ENCODE results near the gene SCOC. TPM values are rescaled to one million over a fixed set of nuclear protein-coding genes. Genes with fewer than 3 reads are reported as not detected.
A peak's percentile ranks its signal among the peaks of the same experiment; 100 is the strongest.

The SCOC gene
- 54.3 and 55.1 TPM in 2 replicates for total RNA-seq

DNA sequence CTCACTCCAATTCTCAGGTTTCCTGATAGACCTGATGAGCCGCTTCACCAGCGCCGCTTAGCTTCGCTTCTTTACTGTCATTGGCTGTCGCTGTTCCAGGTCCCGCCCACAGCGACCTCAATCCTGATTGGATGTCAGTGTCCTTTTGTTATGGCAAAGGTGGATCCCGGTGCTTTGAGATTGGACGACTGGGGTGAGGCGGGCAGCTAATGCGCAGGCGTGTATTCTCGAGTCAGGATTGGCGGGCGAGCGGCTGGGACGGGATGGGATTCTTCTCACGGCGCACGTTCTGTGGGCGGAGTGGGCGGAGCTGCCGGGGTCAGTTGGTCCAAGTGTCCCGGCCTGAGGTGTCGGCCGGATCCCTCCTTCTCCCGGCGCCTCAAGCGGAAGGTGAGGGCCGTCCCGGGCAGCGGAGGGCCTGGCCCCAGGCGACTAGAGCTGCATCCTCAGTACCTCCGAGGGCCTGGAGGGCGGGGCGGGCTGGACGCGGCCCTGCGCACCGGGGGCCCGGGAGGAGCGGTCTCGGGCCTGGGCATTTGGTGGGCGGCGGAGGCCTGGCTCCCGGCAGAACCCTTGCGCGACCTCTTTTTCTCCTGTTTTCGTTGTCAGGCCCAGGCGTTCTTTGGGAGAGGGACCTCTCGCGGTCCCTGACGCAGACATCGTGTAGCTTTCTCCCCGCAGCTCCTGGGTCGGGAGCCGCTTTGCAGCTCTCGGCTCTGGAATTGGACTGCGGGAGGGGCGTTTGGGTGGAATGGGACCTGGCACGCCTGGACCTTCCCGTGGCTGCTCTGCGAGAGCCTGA lies at the start of gene SCOC:
TSS of gene SCOC (plus strand) at position 319 of the 802 bp plus-strand sequence. CDS start 5,525 bp downstream, outside the sequence.
- DNase-seq: peak; percentile 100

DNA sequence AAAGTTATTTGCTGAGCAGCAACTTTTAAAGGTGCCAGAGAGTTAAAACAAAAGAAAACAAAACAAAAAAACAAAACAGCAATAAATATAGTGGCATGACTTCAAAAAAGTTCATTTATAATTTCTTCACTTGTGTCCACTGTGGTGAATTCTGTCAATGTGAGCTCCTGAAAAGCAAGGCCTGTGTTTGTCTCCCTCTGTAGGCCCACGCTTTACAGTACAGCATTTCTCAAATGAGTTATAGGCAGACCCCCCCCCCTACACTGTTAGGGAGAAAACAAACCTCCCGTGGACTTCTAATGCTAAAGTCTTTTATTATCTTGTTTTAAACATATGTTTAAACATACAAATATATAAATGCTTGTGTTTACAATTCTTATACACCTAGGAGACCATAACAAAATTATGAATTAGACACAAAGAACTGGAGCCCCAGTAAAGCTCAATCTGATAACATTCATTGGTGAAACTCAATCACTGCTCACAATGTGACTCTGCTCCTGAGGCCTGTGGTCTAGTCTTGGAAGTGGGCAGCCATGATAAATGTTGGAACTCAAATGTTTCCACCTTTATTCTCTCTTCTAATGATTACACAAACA lies 47.0 kb upstream of the SCOC start:
- peak; percentile 77 for DNase-seq

DNA sequence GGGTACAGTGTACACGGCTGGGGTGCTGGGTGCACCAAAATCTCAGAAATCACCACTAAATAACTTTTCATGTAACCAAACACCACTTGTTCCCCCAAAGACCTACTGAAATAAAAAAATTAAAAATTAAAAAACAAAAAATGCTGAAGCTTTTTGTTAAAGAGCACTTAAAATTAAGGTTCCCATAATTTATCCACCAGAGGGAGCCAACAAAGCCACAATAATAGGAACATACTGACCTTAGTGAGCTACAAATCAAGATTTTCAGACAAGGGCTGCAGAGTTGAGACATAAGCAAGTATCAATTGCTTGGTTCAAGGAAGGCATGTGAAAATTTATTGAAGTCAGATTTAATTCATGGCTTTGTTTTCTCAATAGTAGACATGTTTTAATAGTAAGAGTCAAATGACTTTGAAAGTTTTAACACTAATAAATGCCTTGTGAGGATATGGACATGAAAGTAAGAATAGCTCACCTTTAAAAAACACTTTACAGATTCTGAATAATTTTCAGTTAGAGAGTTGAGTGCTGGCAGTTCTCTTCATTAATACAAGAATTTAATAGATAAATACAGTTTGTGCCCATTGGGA lies 43.0 kb upstream of the SCOC start:
- peak; percentile 67 for DNase-seq

DNA sequence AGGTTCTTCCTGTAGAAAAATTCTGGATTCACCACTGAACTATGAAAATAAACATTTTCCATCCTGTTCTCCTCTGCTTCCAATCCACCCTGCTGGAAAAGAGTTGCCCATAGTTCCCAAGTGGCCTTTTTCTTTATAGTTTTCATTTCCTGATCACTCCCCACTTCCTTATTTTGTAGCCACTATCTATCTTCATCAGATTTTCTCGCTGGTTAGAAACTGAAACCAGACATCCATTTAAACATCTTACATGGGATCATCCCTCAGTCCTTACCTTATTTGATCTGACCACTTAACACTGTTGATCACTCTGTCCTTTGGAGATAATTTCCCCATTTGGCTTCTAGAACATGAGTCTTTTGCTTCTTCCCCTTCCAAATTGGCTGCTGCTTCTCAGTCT lies 42.2 kb upstream of the SCOC start:
- no peak for DNase-seq

DNA sequence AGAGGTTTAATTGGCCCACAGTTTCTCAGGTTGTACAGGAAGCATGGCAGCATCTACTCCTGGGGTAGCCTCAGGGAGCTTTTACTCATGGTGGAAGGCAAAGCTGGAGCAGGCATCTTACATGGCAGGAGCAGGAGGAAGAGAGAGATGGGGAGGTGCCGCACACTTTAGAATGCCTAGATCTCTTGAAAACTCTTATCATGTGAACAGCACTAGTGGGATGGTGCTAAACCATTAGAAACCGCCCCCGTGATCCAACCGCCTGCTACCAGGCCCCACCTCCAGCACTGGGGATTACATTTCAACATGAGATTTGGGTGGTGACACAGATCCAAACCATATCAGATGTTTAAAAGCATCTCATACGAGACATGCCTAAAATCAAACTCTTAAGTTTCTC lies 41.6 kb upstream of the SCOC start:
- no peak for DNase-seq

DNA sequence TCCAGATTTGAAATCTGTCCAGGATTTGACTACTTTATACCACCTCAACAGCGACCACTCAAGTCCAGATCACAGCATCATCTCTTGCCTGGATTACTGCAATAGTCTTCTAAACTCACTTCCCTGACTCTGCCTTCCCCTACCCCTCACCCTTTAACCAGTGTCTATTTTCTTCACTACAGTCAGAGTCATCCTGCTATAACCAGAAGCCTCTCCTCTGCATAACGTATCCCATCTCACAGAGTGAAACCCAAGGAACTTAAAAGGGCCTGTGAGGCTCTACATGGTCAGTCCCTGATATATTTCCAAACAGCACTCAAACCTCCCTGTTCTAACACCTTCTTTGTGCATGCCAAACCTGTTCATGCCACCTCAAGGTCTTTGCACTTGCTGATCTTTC lies 40.7 kb upstream of the SCOC start:
- no peak for DNase-seq

DNA sequence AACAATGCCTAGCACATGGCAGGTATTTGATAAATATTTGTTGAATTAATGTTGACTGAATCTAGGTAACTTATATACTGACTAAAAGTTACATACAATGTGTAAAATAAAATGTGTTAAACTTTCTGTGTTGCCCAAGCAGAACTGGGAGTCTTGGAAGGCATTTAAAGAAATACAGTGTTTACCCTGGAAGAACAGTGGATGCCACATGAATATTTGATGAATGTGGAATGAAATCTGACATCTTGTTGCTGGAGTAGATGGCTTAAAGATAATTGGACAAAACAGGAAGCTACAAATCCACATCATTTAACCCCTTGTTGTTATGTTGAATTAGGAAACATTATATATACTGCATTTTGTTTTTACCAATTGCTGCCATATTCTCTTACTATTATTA lies 39.9 kb upstream of the SCOC start:
- DNase-seq: no peak

DNA sequence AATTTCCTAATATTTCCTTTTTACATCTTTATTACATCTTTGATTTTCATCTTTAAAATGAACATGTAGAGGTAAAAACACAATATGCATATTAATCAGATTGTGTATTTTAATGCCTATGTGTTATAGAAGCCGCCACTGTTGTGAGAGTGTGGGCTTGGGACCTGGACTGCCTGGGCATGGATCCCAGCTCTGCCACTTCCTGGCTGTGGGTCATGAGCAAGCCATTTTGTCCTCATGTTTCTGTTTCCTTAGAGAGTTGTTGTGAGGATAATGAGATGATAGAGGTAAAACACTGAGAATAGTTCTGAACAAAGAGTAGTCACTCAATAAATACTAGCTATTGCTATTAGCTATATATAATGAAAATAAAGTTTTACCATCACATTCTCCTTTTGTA lies 38.4 kb upstream of the SCOC start:
- peak; percentile 14 for DNase-seq

DNA sequence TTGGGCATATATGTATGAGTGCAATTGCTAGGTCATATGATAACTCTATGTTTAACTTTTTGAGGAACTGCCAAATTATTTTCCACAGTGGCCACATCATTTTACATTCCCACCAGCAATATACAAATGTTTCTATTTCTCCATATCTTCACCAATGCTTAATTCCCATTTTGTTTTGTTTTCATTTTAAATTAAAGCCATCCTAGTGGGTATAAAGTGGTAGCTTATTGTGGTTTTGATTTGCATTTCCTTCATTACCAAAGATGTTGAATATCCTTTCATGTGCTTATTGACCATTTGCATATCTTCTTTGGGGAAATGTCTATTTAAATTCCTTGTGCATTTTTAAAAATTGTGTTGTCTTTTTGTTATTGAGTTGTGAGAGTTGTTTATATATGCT lies 36.7 kb upstream of the SCOC start:
- DNase-seq: no peak

DNA sequence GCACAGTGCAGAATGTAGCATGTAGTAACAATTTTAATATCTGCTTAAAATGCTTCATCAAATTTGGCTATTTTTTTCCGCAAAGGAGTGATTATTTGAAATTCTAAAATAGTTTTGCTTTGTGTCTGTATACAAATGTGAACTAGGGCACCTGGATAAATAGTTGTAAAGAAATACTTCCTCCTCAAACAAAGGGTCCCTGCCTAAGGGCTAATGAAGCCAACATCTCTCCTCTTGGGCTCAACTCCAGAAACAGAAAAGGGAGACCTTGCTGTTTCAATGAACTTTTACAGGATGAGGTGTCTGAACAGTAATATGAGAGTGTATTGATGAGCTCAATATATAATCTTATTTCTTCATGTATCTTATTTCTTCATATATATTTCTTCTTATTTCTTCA lies 30.8 kb upstream of the SCOC start:
- DNase-seq: no peak

DNA sequence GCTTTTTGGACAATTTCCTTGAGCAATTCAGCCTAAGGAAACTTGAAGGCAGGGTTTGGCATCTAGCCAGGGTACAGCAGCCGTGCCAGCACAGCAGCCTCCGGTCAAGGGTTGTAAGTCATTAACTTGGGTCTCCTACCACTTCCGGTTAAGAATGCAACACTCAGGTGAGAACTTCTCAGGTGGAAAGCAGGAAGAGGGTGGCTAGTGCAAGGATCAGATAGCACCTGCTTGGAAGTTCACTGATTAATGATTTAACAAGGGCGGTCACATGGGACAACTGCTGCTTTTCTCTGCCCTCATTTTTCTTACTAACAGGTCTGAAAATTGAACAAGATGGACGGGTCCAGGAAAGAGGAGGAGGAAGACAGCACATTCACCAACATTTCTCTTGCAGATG lies 30.1 kb upstream of the SCOC start:
- peak; percentile 68 for DNase-seq

DNA sequence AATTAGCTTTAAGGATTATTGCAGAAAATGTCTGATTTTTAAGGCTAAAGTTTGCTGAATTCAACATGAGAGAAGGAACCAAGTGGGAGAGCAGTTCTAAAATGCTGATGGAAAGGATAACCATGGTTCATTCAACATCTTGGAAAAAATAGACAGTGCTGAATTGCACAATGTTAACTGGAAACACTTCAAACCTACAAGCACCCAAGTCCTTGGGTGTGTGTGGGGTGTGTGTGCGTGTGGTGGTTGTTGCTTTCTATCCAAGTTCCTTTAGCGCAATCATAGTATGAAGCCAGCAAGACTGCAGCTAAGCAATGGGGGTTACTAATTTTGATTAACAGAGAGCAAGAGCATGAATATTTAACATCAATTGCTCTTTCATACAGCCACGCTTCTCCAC lies 29.3 kb upstream of the SCOC start:
- DNase-seq: no peak

DNA sequence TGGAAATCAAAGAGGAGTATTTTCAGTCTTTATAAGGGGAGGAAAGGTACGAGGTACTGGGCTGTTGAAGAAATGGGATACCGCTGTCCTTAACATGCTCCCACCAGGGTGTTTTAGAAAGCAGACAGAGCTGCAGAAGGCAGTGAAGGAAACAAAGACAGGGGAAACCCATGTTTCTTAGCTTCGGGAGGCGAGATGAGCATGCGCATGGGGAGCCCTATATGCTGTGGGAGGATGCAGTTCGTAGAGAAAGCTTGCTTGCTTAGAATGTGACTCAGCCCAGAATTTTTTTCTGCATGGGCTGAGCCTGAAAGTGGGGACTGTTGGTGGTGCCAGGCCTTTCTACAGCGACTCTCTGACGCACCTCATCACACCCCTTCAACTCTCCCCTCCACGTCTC lies 28.8 kb upstream of the SCOC start:
- DNase-seq: no peak

DNA sequence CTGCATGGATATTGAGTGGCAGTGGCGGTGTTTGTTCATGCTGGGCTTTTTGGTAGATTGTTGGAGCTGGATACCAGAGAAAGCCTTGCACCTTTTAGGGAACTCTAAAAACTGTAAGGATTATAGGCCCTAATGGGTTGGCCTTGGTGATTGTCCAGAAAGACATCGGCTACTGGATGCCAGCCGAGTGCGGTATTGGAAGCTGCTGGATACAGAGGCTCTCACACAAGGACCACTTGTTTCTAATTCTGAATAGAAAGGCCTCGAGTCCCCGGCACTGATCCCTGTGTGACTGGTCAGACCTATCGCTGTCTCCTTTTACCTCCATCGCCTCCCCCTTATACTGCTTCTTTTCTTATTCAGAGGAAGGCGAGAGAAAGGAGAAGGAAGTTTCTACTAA lies 27.3 kb upstream of the SCOC start:
- DNase-seq: no peak

DNA sequence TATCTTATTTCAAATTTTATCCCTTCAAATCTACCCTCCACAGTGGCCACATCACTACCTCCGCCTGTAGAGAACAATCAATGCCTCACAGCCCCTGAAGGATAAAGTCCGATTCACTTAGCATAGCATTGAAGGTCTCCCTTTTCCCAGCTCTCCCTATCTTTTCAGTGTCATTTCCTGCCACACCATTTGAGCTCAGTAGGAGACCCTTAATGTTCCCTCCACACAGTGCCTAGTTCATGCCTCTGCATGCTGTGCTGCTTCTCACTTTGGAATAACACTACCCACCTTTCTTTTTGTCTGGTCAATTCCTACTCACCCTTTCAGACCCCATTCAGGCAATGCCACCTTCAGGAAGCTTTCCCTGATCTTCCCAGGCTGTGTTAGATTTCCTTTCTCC lies 23.6 kb upstream of the SCOC start:
- DNase-seq: no peak

DNA sequence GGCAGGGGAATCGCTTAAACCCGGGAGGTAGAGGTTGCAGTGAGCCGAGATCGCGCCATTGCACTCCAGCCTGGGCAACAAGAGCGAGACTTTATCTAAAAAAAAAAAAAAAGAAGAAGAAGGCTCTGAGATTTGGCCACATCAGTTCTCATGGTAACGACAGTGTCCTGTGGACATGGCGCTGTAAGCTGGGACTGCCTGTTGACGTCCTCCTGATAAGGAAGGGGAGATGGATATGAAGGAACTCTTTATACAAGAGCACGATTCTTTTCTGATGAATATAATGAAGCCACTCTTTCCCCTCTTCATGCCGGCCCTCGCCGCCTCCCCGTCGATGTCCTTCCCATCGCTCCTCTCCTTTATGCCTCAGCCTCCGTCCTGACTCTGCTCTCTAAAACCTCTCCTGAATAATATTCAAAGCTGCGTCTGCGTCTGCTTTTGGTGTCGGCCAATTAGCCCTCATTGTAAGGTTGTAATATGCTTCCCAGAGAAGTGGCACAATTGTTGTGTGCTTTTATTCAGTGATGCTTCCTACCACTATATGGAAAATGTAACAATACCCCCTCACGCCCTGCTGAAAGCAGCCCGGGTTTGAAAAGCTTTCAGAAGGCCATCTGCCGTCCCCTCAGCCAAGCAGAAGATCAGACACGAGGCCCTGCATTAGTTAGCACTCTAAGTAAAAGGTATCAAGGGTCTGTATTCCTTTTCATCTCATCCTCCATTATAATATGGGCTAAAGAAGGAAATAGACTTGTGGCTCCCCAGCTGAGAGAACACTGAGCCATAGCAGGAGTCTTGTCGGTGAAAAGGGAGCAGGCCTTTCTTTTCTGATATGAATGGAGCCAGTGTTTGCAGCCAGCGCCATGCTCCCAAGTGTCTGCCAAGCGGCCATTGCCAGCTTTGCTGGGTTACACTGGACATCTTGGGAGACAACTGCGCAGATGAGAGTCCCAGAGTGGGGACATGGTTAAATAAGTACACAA lies 22.1 kb upstream of the SCOC start:
- no peak for DNase-seq

DNA sequence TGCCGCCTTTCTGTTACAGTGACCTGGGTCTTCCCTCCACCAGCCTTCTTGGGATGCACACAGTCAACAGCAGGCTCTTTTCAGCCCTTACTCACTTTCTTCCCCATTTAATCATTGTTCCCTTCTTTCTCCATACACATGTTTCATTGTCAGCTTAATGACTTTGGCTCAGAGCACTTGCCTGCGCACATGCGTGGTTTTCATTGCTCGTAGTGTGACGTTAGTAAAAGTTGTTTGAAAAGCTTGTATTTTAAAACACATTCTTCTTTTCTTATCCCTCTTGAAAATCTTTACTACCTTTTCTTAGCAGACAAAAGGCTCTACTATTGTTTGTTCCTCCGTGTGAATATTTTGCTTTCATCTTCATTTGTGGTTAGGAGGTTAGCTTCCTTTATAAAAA lies 19.7 kb upstream of the SCOC start:
- no peak for DNase-seq

DNA sequence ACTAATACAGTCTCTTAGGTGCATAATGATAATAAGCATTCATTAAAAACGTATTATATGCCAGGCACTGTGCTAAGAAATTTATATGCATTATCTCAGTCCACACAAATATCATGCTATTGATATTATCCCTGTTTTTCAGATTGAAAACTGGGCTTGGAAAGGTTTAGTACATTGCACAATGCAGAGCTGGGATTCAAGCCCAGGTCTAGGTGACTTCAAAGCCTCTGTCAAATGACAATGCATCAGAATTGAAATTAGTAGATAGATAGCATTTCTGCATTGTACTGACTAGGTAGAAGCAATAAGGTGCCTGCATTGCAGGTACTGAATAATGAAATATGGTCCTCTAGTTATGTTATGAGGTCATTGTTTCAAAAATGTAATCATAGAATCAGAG lies 18.2 kb upstream of the SCOC start:
- DNase-seq: no peak

DNA sequence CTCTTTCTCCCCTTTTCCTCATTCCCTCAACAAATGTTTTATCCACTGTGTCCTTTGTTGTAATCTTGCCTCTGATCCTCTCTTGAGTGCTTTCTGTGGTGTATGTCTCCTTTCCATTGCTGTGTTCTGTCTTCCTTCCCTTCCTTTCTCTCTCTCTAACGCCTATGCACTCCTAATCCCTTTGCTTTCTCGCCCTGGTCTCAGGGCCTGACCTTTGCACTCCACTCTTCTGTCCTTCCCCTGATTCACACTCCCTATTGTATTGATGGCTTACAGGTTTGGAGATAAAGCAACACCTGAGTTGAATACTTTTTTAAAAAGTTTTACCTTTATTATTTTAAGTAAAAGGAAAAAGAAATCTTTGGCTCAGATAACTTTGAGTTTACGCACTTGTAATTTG lies 15.6 kb upstream of the SCOC start:
- no peak for DNase-seq

DNA sequence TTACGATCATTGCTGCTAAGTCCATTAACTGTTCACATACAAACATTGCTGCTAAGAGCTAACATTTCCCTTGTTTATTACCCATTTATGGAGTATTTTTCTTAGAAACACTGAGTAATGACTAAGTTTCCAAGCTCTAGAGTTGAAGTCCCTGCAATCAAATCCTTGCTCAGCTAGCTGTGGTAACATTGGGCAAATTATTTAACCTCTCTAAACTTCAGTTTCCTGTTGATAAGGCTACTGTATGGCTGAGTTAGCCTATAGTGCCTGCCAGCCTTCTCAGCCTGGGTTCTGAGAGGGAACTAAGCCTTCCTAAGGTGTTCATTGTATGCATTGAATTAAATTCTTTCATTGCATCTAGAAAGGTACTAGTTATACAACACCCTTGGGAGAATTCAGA lies 15.2 kb upstream of the SCOC start:
- DNase-seq: peak; percentile 54

DNA sequence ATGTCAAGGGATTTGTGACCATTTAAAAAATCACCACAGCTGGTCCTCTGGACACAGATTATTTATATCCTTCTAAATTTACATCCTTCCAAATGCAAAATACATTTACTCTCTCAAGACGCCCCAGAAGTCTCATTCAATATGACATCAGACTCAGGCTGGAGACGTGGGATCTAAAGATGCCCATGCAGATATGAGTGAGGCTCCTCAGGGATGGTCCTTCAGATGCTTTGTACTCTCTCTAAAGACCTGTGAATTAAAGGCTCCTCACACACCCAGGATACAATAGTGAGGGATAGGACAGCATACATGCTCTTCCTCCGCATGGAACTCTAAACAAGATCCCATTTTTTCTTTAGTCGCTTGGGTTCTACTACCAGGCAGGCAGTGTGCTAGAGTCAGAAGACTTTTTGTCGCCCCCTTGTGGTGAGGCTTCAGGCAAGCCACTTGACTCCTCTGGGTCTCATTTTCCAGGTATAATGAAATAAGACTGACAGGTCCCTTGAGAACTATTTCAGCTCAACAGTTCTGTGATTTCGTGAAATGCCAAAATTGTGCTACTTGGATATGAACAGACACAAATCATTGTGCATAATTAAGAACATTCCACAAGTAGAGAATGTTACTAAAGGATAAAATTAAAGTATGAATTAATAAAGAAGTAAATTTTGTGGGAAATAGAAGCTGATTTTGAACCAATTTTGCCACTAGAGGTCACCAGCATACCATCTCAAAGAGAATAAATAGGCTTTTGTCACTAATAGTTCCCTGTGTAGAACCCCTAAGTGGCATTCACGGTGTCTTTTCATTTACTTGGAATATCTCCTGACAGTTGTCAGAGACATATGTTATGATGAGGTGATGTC lies 13.7 kb upstream of the SCOC start:
- DNase-seq: peak; percentile 94

DNA sequence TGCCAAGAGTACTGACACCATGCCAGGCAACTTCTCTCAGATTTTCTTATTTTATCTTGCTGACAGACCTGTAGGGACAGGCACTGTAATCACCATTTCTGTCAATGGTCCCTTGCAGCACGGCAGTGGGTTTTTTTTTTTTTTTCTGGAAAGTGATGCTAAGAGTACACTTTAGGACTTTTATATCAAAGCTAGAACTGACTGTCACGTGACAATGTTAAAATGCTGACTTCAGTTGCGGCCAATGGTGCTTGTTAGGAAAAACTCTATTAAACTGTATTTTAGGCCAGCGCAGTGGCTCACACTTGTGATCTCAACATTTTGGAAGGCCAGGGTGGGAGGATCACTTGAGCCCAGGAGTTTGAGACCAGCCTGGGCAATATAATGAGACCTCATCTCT lies 12.3 kb upstream of the SCOC start:
- no peak for DNase-seq
